Keratinocyte (primary cell): ENCODE data around the gene CCNT1. TPM values are rescaled to one million over a fixed set of nuclear protein-coding genes. Genes with fewer than 3 reads are reported as not detected.

ENCODE experiments used
- DNase-seq: peaks from one replicate; pipeline ENCODE4 v3.0.0-alpha.2; 2011; ENCODE audit warnings: low read depth, missing footprints, low spot score
- FAIRE-seq: peaks from 2 replicates; lab custom pipeline; 2011; peaks lifted over from hg19 to GRCh38; lab: Jason Lieb, UNC
- H2AFZ ChIP-seq: 2 replicates; pipeline ENCODE4 v1.6.0; 2012; ENCODE audit warnings: low read length, control low read depth, inconsistent platforms; ENCODE audit not compliant: control insufficient read depth
- H3K27ac ChIP-seq: 2 replicates; pipeline ENCODE4 v1.5.1; 2011; ENCODE audit warnings: low read length; ENCODE audit not compliant: control insufficient read depth, insufficient read depth
- H3K27me3 ChIP-seq: 3 replicates; pipeline ENCODE4 v1.6.0; 2011; ENCODE audit warnings: low read length; ENCODE audit not compliant: control insufficient read depth, insufficient read depth; ENCODE audit errors: extremely low read depth
- H3K36me3 ChIP-seq, 2 experiments: 2 replicates in 1 of 2; 3 replicates in 1 of 2; pipeline ENCODE4 v1.5.1; 2011; ENCODE audit warnings: low read length in 2 of 2, mild to moderate bottlenecking in 1 of 2; ENCODE audit not compliant: control insufficient read depth in 2 of 2, insufficient read depth in 2 of 2; ENCODE audit errors: extremely low read depth in 1 of 2
- H3K4me1 ChIP-seq: 3 replicates; pipeline ENCODE4 v1.5.1; 2011; ENCODE audit warnings: low read length; ENCODE audit not compliant: control insufficient read depth, insufficient read depth; ENCODE audit errors: extremely low read depth
- H3K4me2 ChIP-seq: 3 replicates; pipeline ENCODE4 v1.6.0; 2011; ENCODE audit warnings: low read depth, low read length; ENCODE audit not compliant: control insufficient read depth, insufficient read depth; ENCODE audit errors: extremely low read depth
- H3K4me3 ChIP-seq, 3 experiments: fragments of 200-600 bp in 1 of 3; sonication (generic) in 1 of 3; 2 replicates in 2 of 3; 3 replicates in 1 of 3; pipeline ENCODE4 v1.5.1; 2011 to 2016; ENCODE audit warnings: low read length in 3 of 3, mild to moderate bottlenecking in 3 of 3, control low read depth in 2 of 3, inconsistent platforms in 1 of 3, low read depth in 1 of 3, mixed read lengths in 1 of 3, mixed run types in 1 of 3, moderate library complexity in 1 of 3; ENCODE audit not compliant: control insufficient read depth in 2 of 3, insufficient read depth in 2 of 3; ENCODE audit errors: extremely low read depth in 1 of 3
- H3K79me2 ChIP-seq: 2 replicates; pipeline ENCODE4 v1.6.0; 2012; ENCODE audit warnings: low read length; ENCODE audit not compliant: control insufficient read depth, insufficient read depth
- H3K9ac ChIP-seq: 3 replicates; pipeline ENCODE4 v1.6.0; 2011; ENCODE audit warnings: low read length; ENCODE audit not compliant: control insufficient read depth, insufficient read depth; ENCODE audit errors: extremely low read depth
- H3K9me1 ChIP-seq: 3 replicates; pipeline ENCODE4 v1.6.0; 2011; ENCODE audit warnings: low read length; ENCODE audit not compliant: control insufficient read depth, insufficient read depth; ENCODE audit errors: extremely low read depth
- H3K9me3 ChIP-seq: 2 replicates; pipeline ENCODE4 v1.5.1; 2012; ENCODE audit warnings: low read depth, low read length; ENCODE audit not compliant: control insufficient read depth
- H4K20me1 ChIP-seq: 3 replicates; pipeline ENCODE4 v1.6.0; 2011; ENCODE audit warnings: low read length; ENCODE audit not compliant: control insufficient read depth, insufficient read depth; ENCODE audit errors: extremely low read depth
- EZH2 ChIP-seq: IDR thresholded peaks from one replicate; pipeline ENCODE4 v1.6.1; 2012; ENCODE audit warnings: inconsistent platforms, mild to moderate bottlenecking, low read length, moderate library complexity
- dilution Hi-C: fragments of 300-500 bp; cut with MboI; formaldehyde crosslinking; loops from one replicate; pipeline ENCODE4 v1.7.0; 2020; ENCODE audit warnings: low sequenced_read_pairs; ENCODE audit not compliant: extremely low pct_ligation_motif_present
- polyA plus RNA-seq, 5 experiments: library from polyadenylated mRNA; depleted of rRNA in 3 of 5; stranded (reverse) in 3 of 5; stranded (forward) in 1 of 5; unstranded in 1 of 5; fragments of >200 nt; gene quantifications; 1 replicate in 1 of 5; 2 replicates in 3 of 5; 3 replicates in 1 of 5; pipeline versions ENCODE4 v1.2.1 to v1.2.3, GENCODE V29; 2011 to 2012; ENCODE audit warnings: missing spikeins in 2 of 5, low read depth in 1 of 5, low replicate concordance in 1 of 5
- small RNA-seq, 3 experiments: library from RNA; depleted of rRNA; stranded (forward); fragments of <200 nt; gene quantifications; one replicate each; pipeline ENCODE3, GENCODE V24; 2012; ENCODE audit warnings: low read depth in 3 of 3, low replicate concordance in 1 of 3; ENCODE audit not compliant: insufficient read length in 3 of 3
- TF ChIP-seq, protein P1 (sequence below), 3 experiments: IDR thresholded peaks in 1 of 3; conservative IDR thresholded peaks in 1 of 3; optimal IDR thresholded peaks in 1 of 3; 2 replicates in 2 of 3; 3 replicates in 1 of 3; pipeline versions ENCODE3 to v1.5.1; 2011; ENCODE audit warnings: low read length in 3 of 3, mild to moderate bottlenecking in 3 of 3, moderate library complexity in 2 of 3, control low read depth in 1 of 3, inconsistent platforms in 1 of 3; ENCODE audit not compliant: insufficient read depth in 2 of 3; ENCODE audit errors: extremely low read depth in 1 of 3

Gene CCNT1
- polyA plus RNA-seq, 1 donor (not counting 4 experiments of a cell fraction or from before 2014, with no cell fraction given), result 23.4 TPM

- no peak overlapping the region for H3K4me2 ChIP-seq
- H4K20me1 ChIP-seq, result no peaks in the 10 kb centered on the region
- H3K9me3 ChIP-seq, result no peaks in the 10 kb centered on the region
- no peak for TF ChIP-seq EZH2
- TF ChIP-seq, protein P1, sequence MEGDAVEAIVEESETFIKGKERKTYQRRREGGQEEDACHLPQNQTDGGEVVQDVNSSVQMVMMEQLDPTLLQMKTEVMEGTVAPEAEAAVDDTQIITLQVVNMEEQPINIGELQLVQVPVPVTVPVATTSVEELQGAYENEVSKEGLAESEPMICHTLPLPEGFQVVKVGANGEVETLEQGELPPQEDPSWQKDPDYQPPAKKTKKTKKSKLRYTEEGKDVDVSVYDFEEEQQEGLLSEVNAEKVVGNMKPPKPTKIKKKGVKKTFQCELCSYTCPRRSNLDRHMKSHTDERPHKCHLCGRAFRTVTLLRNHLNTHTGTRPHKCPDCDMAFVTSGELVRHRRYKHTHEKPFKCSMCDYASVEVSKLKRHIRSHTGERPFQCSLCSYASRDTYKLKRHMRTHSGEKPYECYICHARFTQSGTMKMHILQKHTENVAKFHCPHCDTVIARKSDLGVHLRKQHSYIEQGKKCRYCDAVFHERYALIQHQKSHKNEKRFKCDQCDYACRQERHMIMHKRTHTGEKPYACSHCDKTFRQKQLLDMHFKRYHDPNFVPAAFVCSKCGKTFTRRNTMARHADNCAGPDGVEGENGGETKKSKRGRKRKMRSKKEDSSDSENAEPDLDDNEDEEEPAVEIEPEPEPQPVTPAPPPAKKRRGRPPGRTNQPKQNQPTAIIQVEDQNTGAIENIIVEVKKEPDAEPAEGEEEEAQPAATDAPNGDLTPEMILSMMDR (optimal IDR thresholded peaks at IDR 0.05 in 1 of 3, IDR thresholded peaks at IDR 0.05 in 1 of 3, conservative IDR thresholded peaks at IDR 0.05 in 1 of 3; ENCODE audit: extremely low read depth in 1 of 3, insufficient read depth in 2 of 3, low read length in 3 of 3), result no peak
- no peak overlapping the region for H3K9ac ChIP-seq
- H3K79me2 ChIP-seq, result no peaks in the 10 kb centered on the region
- H2AFZ ChIP-seq, result no peak overlapping the region
- no peaks in the 10 kb centered on the region for H3K4me1 ChIP-seq
- no peaks in the 10 kb centered on the region for H3K9me1 ChIP-seq
- FAIRE-seq, result no peak
- no peak overlapping the region for H3K27ac ChIP-seq
- no peak overlapping the region for H3K4me3 ChIP-seq
- H3K36me3 ChIP-seq, result peaks cover 0 to 2% of the 10 kb centered on the region in 2 experiments
- dilution Hi-C loops, result no loop called here
- H3K27me3 ChIP-seq, result no peaks in the 10 kb centered on the region
- DNase-seq, result no peak
These were observed 75.7 kb downstream of the CCNT1 start for GRCh38 chr12:48640854-48641253.

DNA sequence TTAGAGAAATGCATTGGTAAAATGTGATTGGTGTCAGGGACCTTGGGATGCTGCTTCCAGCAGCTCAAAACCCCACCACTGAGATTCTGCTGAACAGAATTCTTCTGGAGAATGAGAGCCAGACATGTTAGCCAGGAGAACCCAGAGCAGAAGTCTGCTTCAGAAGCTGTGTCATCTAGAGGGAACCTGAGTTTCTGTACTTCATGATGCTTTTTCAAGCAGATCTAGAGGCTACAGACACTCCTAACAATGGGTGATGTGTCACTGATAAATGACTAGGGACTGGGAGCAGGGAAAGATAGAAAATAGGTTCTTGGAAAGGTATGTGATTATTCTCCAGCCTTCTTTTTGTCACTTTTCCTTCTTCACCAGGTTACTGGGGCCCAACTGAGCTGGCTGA, 76.1 kb downstream of the CCNT1 start:
- dilution Hi-C loops, result no loop called here
- TF ChIP-seq EZH2, result no peak
- TF ChIP-seq, protein P1 (optimal IDR thresholded peaks at IDR 0.05 in 1 of 3, IDR thresholded peaks at IDR 0.05 in 1 of 3, conservative IDR thresholded peaks at IDR 0.05 in 1 of 3; ENCODE audit: extremely low read depth in 1 of 3, insufficient read depth in 2 of 3, low read length in 3 of 3), result no peak
- Histone ChIP-seq H3K4me3 (no peak overlapping the region), H3K9me1 (no peaks in the 10 kb centered on the region), H3K36me3 (peaks cover 0 to 2% of the 10 kb centered on the region in 2 experiments), H2AFZ (no peak overlapping the region), H3K4me2 (no peak overlapping the region), H3K27ac (no peak overlapping the region), H3K79me2 (no peaks in the 10 kb centered on the region), H3K9me3 (no peaks in the 10 kb centered on the region), H4K20me1 (no peaks in the 10 kb centered on the region), H3K4me1 (no peaks in the 10 kb centered on the region), H3K9ac (no peak overlapping the region), H3K27me3 (no peaks in the 10 kb centered on the region)
- no peak for DNase-seq
- FAIRE-seq, result no peak

Small RNAs within 50 kb of the gene (small RNA-seq; reads per million reads assigned to genes)
- 0 reads per million in 3 experiments for gene MIR1291
- gene SNORA2A, result 1.3 to 27.9 (median 19.5) reads per million in 3 experiments
- 12.7 to 48.0 (median 25.5) reads per million in 3 experiments for gene SNORA2B
- gene SNORA2C, result 0 to 0.80 (median 0) reads per million in 3 experiments

Other genes starting within 250 kb of the CCNT1 start
- gene ANP32D, start 244.1 kb downstream of the CCNT1 start, polyA plus RNA-seq, result not detected in 3 replicates
- gene C12orf54, start 234.2 kb downstream of the CCNT1 start, polyA plus RNA-seq, result 3.3 to 5.3 TPM (median 4.3 TPM) in 3 replicates
- gene OR8S1, start 191.1 kb downstream of the CCNT1 start, polyA plus RNA-seq, result not detected in 3 replicates
- gene LALBA, start 146.7 kb downstream of the CCNT1 start, polyA plus RNA-seq, result not detected in 3 replicates
- gene KANSL2, start 34.5 kb downstream of the CCNT1 start, polyA plus RNA-seq, result 36.1 to 42.8 TPM (median 37.8 TPM) in 3 replicates
- 11.9 to 22.8 TPM (median 13.2 TPM) in 3 replicates for gene ADCY6, start 72.4 kb upstream of the CCNT1 start, polyA plus RNA-seq
- gene CACNB3, start 101.8 kb upstream of the CCNT1 start, polyA plus RNA-seq, result 16.1 to 19.8 TPM (median 19.3 TPM) in 3 replicates
- 36.9 to 64.6 TPM (median 57.8 TPM) in 3 replicates for gene DDX23, start 135.5 kb upstream of the CCNT1 start, polyA plus RNA-seq
- 0.05 to 0.30 TPM (median 0.16 TPM) in 3 replicates for gene RND1, start 149.2 kb upstream of the CCNT1 start, polyA plus RNA-seq
- 9.5 to 18.4 TPM (median 18.1 TPM) in 3 replicates for gene FKBP11, start 208.8 kb upstream of the CCNT1 start, polyA plus RNA-seq
- 236 to 253 TPM (median 250 TPM) in 3 replicates for gene ARF3, start 240.8 kb upstream of the CCNT1 start, polyA plus RNA-seq